ENCODE data around the gene CACFD1. TPM values are rescaled to one million over a fixed set of nuclear protein-coding genes. Genes with fewer than 3 reads are reported as not detected.

Gene CACFD1
- total RNA-seq, 1 donor from 2014 or later: 22.3 TPM

GRCh38 chr9:133515615-133516255 is 56.0 kb downstream of the CACFD1 start:
- H3K9me3 Mint-ChIP-seq (ENCODE audit: low read depth): no peaks in the 10 kb centered on the region
- no peak overlapping the region for H3K4me3 Mint-ChIP-seq (ENCODE audit: unreplicated experiment)
- H3K4me1 Mint-ChIP-seq (ENCODE audit: low read depth): peaks cover 12% of the 10 kb centered on the region
- TF ChIP-seq CTCF (IDR thresholded peaks at IDR 0.05): no peak
- DNase-seq (ENCODE audit: low spot score): no peak
- H3K36me3 Mint-ChIP-seq (ENCODE audit: low read depth): no peaks in the 10 kb centered on the region
- no peak overlapping the region for H3K27ac Mint-ChIP-seq (ENCODE audit: unreplicated experiment)
- peaks cover 6% of the 10 kb centered on the region for H3K27me3 Mint-ChIP-seq (ENCODE audit: low read depth)

- DNase-seq (ENCODE audit: low spot score): no peak
- Mint-ChIP-seq H3K36me3 (ENCODE audit: low read depth) (no peaks in the 10 kb centered on the region), H3K4me3 (ENCODE audit: unreplicated experiment) (no peak overlapping the region), H3K27me3 (ENCODE audit: low read depth) (peaks cover 6% of the 10 kb centered on the region), H3K9me3 (ENCODE audit: low read depth) (no peaks in the 10 kb centered on the region), H3K4me1 (ENCODE audit: low read depth) (peaks cover 12% of the 10 kb centered on the region), H3K27ac (ENCODE audit: unreplicated experiment) (no peak overlapping the region)
- no peak for TF ChIP-seq CTCF (IDR thresholded peaks at IDR 0.05)
Measured at GRCh38 chr9:133516256-133516960, 56.6 kb downstream of the CACFD1 start.

GRCh38 chr9:133516961-133517350 is 57.2 kb downstream of the CACFD1 start:
- H3K9me3 Mint-ChIP-seq (ENCODE audit: low read depth): no peaks in the 10 kb centered on the region
- H3K27ac Mint-ChIP-seq (ENCODE audit: unreplicated experiment): no peak overlapping the region
- peaks cover 6% of the 10 kb centered on the region for H3K27me3 Mint-ChIP-seq (ENCODE audit: low read depth)
- no peaks in the 10 kb centered on the region for H3K36me3 Mint-ChIP-seq (ENCODE audit: low read depth)
- TF ChIP-seq CTCF (IDR thresholded peaks at IDR 0.05): no peak
- H3K4me1 Mint-ChIP-seq (ENCODE audit: low read depth): peaks cover 12% of the 10 kb centered on the region
- DNase-seq (ENCODE audit: low spot score): no peak
- no peak overlapping the region for H3K4me3 Mint-ChIP-seq (ENCODE audit: unreplicated experiment)

- peaks cover 12% of the 10 kb centered on the region for H3K4me1 Mint-ChIP-seq (ENCODE audit: low read depth)
- no peak for TF ChIP-seq CTCF (IDR thresholded peaks at IDR 0.05)
- H3K36me3 Mint-ChIP-seq (ENCODE audit: low read depth): no peaks in the 10 kb centered on the region
- H3K9me3 Mint-ChIP-seq (ENCODE audit: low read depth): no peaks in the 10 kb centered on the region
- DNase-seq (ENCODE audit: low spot score): no peak
- H3K27ac Mint-ChIP-seq (ENCODE audit: unreplicated experiment): no peak overlapping the region
- no peak overlapping the region for H3K4me3 Mint-ChIP-seq (ENCODE audit: unreplicated experiment)
- H3K27me3 Mint-ChIP-seq (ENCODE audit: low read depth): peaks cover 6% of the 10 kb centered on the region
Measured at GRCh38 chr9:133517711-133518110, 57.9 kb downstream of the CACFD1 start.

- Mint-ChIP-seq H3K27ac (ENCODE audit: unreplicated experiment) (no peak overlapping the region), H3K4me1 (ENCODE audit: low read depth) (peaks cover 12% of the 10 kb centered on the region), H3K9me3 (ENCODE audit: low read depth) (no peaks in the 10 kb centered on the region), H3K4me3 (ENCODE audit: unreplicated experiment) (no peak overlapping the region), H3K36me3 (ENCODE audit: low read depth) (no peaks in the 10 kb centered on the region), H3K27me3 (ENCODE audit: low read depth) (peaks cover 6% of the 10 kb centered on the region)
- DNase-seq (ENCODE audit: low spot score): no peak
- no peak for TF ChIP-seq CTCF (IDR thresholded peaks at IDR 0.05)
Measured at GRCh38 chr9:133518200-133518599, 58.4 kb downstream of the CACFD1 start.

Data from chondrocyte (in vitro differentiated cells).